Measurements from ENCODE around the gene GDPD5. TPM values are rescaled to one million over a fixed set of nuclear protein-coding genes. Genes with fewer than 3 reads are reported as not detected.

The GDPD5 gene
- total and polyA plus RNA-seq, 2 donors (not counting 1 experiment from before 2014, with no cell fraction given), result 59.1 to 102 TPM

GRCh38 chr11:75558939-75559843 is 33.5 kb upstream of the GDPD5 start:
- H3K9me3 ChIP-seq (ENCODE audit: control extremely low read depth in 1 of 3, control insufficient read depth in 2 of 3, insufficient read depth in 1 of 3, low read length in 2 of 3), result no peaks in the 10 kb centered on the region
- no peaks in the 10 kb centered on the region for H3K79me2 ChIP-seq (ENCODE audit: control insufficient read depth, insufficient read depth, low read length)
- H3K9me3 Mint-ChIP-seq (ENCODE audit: insufficient read depth), result no peaks in the 10 kb centered on the region
- H3K4me1 Mint-ChIP-seq, result peaks cover 24% of the 10 kb centered on the region
- CTCF ChIA-PET, result interaction anchor here (0.9 to 1.4 kb wide), 4 partner anchors 14 to 26 kb away, joined by 3 read pairs; no protein-coding TSS in a partner anchor
- no peak overlapping the region for H3K4me3 Mint-ChIP-seq
- no peaks in the 10 kb centered on the region for H4K20me1 ChIP-seq (ENCODE audit: control insufficient read depth, insufficient read depth, low read length, poor library complexity, severe bottlenecking)
- WGBS (ENCODE audit: insufficient coverage), result 85% methylated on average over 3 of the region's 8 CpGs
- intact Hi-C loops (cut with micrococcal nuclease), result no loop called here
- H3K4me2 ChIP-seq (replicated peaks; ENCODE audit: low read depth, low read length, poor library complexity, severe bottlenecking), result no peak overlapping the region
- TF ChIP-seq, protein P1, sequence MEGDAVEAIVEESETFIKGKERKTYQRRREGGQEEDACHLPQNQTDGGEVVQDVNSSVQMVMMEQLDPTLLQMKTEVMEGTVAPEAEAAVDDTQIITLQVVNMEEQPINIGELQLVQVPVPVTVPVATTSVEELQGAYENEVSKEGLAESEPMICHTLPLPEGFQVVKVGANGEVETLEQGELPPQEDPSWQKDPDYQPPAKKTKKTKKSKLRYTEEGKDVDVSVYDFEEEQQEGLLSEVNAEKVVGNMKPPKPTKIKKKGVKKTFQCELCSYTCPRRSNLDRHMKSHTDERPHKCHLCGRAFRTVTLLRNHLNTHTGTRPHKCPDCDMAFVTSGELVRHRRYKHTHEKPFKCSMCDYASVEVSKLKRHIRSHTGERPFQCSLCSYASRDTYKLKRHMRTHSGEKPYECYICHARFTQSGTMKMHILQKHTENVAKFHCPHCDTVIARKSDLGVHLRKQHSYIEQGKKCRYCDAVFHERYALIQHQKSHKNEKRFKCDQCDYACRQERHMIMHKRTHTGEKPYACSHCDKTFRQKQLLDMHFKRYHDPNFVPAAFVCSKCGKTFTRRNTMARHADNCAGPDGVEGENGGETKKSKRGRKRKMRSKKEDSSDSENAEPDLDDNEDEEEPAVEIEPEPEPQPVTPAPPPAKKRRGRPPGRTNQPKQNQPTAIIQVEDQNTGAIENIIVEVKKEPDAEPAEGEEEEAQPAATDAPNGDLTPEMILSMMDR (IDR thresholded peaks at IDR 0.05), result no peak
- TF ChIP-seq EZH2 (IDR thresholded peaks at IDR 0.05; ENCODE audit: borderline replicate concordance, insufficient read depth, low read depth, low read length, poor library complexity, severe bottlenecking), result no peak
- no peak overlapping the region for H3K27ac ChIP-seq (ENCODE audit: low read length in 2 of 2)
- no peak overlapping the region for H3K4me3 ChIP-seq (ENCODE audit: control extremely low read depth in 1 of 5, extremely low read depth in 1 of 5, insufficient read depth in 1 of 5, low read depth in 2 of 5, low read length in 4 of 5)
- no peak overlapping the region for H3K9ac ChIP-seq (ENCODE audit: low read length)
- POLR2A ChIA-PET, result interaction anchor here (0.6 kb wide), 1 partner anchor 17 kb away, joined by 5 read pairs; no protein-coding TSS in a partner anchor
- ATAC-seq (ENCODE audit: low read depth), result no peak
- DNase-seq, result no peak
- peaks cover 18 to 21% of the 10 kb centered on the region in 2 donors for H3K4me1 ChIP-seq (ENCODE audit: control insufficient read depth in 2 of 2, insufficient read depth in 2 of 2, low read length in 2 of 2)
- no peak overlapping the region for H2AFZ ChIP-seq (ENCODE audit: insufficient read depth, low read depth, low read length, poor library complexity, severe bottlenecking)
- no peak overlapping the region for H3K27ac Mint-ChIP-seq
- H3K27me3 Mint-ChIP-seq, result peaks cover 14% of the 10 kb centered on the region
- no peaks in the 10 kb centered on the region for H3K36me3 ChIP-seq (replicated peaks in 1 of 2; ENCODE audit: control extremely low read depth in 1 of 2, control insufficient read depth in 1 of 2, extremely low read depth in 1 of 2, insufficient read depth in 2 of 2, low read length in 1 of 2)
- peaks cover 0 to 16% (median 6%) of the 10 kb centered on the region in 4 experiments for H3K27me3 ChIP-seq (replicated peaks in 1 of 4; ENCODE audit: control extremely low read depth in 1 of 4, control insufficient read depth in 3 of 4, insufficient read depth in 4 of 4, low read length in 3 of 4)
